Choroid plexus epithelial cell (primary cell): Measurements from ENCODE around the gene BCAR3.

ENCODE experiments used
- DNase-seq: peaks from one replicate; pipeline ENCODE4 v3.0.0-alpha.2; 2010; ENCODE audit warnings: low read depth
- H3K4me3 ChIP-seq: 2 replicates; pipeline ENCODE4 v1.5.1; 2011; ENCODE audit warnings: low read depth, mild to moderate bottlenecking, control low read depth, low read length, moderate library complexity
- TF ChIP-seq, protein P1 (sequence below): conservative IDR thresholded peaks from 2 replicates; pipeline ENCODE4 v1.5.1; 2011; ENCODE audit warnings: low read depth, mild to moderate bottlenecking, control low read depth, inconsistent platforms, low read length, moderate library complexity

The BCAR3 gene

DNA sequence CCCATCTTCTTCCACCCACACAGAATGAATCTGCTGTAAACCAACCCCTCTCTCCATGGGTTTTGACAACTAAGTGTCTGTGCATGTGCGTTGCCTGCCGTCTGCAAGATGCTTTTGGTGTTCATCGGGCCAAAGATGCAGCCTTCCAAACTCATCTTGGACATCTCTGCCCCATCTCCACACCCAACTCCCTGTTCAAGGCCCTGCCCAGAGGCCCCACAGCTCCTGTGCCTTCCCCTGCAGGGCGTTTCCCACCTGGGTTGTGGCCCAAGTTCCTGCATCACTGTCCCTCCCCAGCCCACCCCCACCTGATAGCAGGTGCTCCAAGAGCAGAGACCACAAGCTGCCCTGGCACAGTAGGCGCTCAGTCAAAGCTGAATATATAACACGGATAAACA lies 103.2 kb downstream of the BCAR3 start:
- TF ChIP-seq, protein P1, sequence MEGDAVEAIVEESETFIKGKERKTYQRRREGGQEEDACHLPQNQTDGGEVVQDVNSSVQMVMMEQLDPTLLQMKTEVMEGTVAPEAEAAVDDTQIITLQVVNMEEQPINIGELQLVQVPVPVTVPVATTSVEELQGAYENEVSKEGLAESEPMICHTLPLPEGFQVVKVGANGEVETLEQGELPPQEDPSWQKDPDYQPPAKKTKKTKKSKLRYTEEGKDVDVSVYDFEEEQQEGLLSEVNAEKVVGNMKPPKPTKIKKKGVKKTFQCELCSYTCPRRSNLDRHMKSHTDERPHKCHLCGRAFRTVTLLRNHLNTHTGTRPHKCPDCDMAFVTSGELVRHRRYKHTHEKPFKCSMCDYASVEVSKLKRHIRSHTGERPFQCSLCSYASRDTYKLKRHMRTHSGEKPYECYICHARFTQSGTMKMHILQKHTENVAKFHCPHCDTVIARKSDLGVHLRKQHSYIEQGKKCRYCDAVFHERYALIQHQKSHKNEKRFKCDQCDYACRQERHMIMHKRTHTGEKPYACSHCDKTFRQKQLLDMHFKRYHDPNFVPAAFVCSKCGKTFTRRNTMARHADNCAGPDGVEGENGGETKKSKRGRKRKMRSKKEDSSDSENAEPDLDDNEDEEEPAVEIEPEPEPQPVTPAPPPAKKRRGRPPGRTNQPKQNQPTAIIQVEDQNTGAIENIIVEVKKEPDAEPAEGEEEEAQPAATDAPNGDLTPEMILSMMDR, result no peak
- DNase-seq, result no peak
- no peak overlapping the region for H3K4me3 ChIP-seq

- no peak overlapping the region for H3K4me3 ChIP-seq
- no peak for DNase-seq
- TF ChIP-seq, protein P1, result no peak
Observed at GRCh38 chr1:93577536-93578432, 103.9 kb downstream of the BCAR3 start.

- TF ChIP-seq, protein P1, result no peak
- DNase-seq, result no peak
- H3K4me3 ChIP-seq, result no peak overlapping the region
Observed at GRCh38 chr1:93576746-93577145, 104.9 kb downstream of the BCAR3 start.

DNA sequence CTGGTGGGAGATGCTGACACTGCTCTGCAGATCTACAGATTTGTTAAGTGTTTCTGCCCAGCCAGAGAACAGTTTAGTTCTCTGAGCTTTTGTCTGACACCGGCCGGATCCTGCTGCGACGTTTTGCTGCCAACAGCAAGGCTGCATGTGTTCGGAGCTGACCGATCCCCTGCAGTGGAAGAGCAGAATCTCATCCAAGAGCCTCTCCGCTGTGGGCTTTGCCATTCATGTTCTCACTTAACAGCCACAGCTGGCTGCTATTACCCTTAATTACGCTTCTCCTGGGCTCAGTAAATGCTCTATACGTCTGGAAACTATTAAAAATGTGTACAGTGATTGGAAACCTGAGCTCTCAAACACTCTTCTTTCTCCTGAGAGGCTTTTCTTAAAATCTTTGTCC lies 105.3 kb downstream of the BCAR3 start:
- no peak overlapping the region for H3K4me3 ChIP-seq
- DNase-seq, result peak; percentile 81
- TF ChIP-seq, protein P1, result peak; percentile 5

DNA sequence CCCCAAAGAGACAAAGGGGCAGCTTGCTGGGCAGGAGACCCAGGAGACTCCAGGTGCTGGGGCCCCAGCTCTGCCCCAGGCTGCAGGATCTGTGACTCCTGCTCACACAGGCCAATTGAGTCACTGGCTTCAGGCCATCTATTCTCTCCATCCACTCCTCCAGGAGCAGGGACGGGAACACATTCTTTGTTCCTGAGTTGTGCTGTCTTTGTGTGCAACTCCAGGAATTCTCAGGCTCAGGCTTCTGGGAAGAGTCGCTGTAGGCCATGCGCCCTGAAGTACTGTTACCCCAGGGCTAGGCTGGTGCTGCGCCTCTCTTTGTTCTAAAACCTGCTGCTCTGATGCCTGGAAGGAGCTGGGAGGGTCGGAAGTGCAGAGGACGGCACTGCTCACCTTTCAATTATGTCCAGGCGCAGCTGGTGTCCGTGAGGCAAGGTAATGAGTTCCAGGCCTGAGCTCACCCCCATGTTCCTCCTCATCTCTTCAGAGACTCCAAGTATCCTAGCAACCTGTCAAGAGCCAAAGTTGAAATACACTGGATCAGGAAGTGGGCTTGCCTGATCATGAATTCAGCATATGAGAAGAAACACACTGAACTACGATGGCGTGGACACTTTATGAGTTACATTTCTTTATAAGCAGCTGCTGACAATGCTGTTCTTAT lies 105.9 kb downstream of the BCAR3 start:
- TF ChIP-seq, protein P1, result no peak
- no peak for DNase-seq
- H3K4me3 ChIP-seq, result no peak overlapping the region

- H3K4me3 ChIP-seq, result no peak overlapping the region
- no peak for DNase-seq
- TF ChIP-seq, protein P1, result no peak
Observed at GRCh38 chr1:93574991-93575390, 106.6 kb downstream of the BCAR3 start.

GRCh38 chr1:93574511-93574910 lies 107.1 kb downstream of the BCAR3 start:
- DNase-seq, result no peak
- TF ChIP-seq, protein P1, result no peak
- H3K4me3 ChIP-seq, result no peak overlapping the region
